Gastrocnemius medialis (tissue), 4 donors: Measurements from ENCODE around the gene FBXO38. TPM values are rescaled to one million over a fixed set of nuclear protein-coding genes. Genes with fewer than 3 reads are reported as not detected.

Experiments used
- ATAC-seq, 2 donors: fragments of 150-250 bp; one replicate each; pipeline ENCODE4 v1.9.1; 2016
- DNase-seq, 2 donors: peaks; one replicate each; pipeline ENCODE4 v3.0.0-alpha.2; 2019
- H3K27ac ChIP-seq, 4 donors: fragments of 200-600 bp; sonication (generic); 1 replicate in 1 of 4; 2 replicates in 3 of 4; pipeline ENCODE4 v1.5.1; 2016 to 2018; ENCODE audit warnings: mild to moderate bottlenecking in 2 of 4, moderate library complexity in 1 of 4
- H3K27me3 ChIP-seq, 3 donors: fragments of 200-600 bp; sonication (generic) in 2 of 3; 1 replicate in 1 of 3; 2 replicates in 2 of 3; pipeline versions ENCODE4 v1.5.1 to v1.6.0; 2016 to 2019; ENCODE audit warnings: mild to moderate bottlenecking in 1 of 3, moderate library complexity in 1 of 3
- H3K36me3 ChIP-seq, 2 donors: fragments of 200-600 bp; sonication (generic) in 1 of 2; one replicate each; pipeline ENCODE4 v1.5.1; 2017 to 2018
- H3K4me1 ChIP-seq, 2 donors: fragments of 200-600 bp; sonication (generic) in 1 of 2; one replicate each; pipeline ENCODE4 v1.5.1; 2016 to 2017; ENCODE audit warnings: mild to moderate bottlenecking in 2 of 2
- H3K4me3 ChIP-seq, 4 donors: fragments of 200-600 bp; sonication (generic) in 3 of 4; 1 replicate in 1 of 4; 2 replicates in 3 of 4; pipeline ENCODE4 v1.5.1; 2016 to 2019; ENCODE audit warnings: mild to moderate bottlenecking in 2 of 4
- H3K9me3 ChIP-seq, 3 donors: fragments of 200-600 bp; sonication (generic) in 2 of 3; 1 replicate in 1 of 3; 2 replicates in 2 of 3; pipeline ENCODE4 v1.5.1; 2016 to 2019
- POLR2A ChIP-seq, 2 donors: fragments of 450-650 bp; IDR thresholded peaks; one replicate each; pipeline ENCODE4 v1.6.1; 2017; ENCODE audit warnings: antibody characterized with exemption in 2 of 2, mild to moderate bottlenecking in 2 of 2, moderate library complexity in 2 of 2
- in situ Hi-C, 4 donors: fragments of 200-750 bp; cut with MboI; loops; one replicate each; pipeline versions ENCODE4 v1.15.0 to v1.8.0; 2017; ENCODE audit warnings: low sequenced_read_pairs in 4 of 4
- intact Hi-C: fragments of 100-400 bp; cut with DNase I; formaldehyde crosslinking; loops from one replicate; pipeline ENCODE4 v1.15.1; 2023; ENCODE audit warnings: low total_unique reads
- total RNA-seq, 4 donors: library from RNA; depleted of rRNA; stranded (reverse); fragments of >200 nt; gene quantifications; one replicate each; pipeline versions ENCODE4 v1.1.0 to v1.2.3, GENCODE V29; 2016
- TF ChIP-seq, protein P1 (sequence below), 5 experiments: fragments of 450-650 bp in 3 of 5; fragments of 200-600 bp in 2 of 5; sonication (generic) in 2 of 5; IDR thresholded peaks in 4 of 5; conservative IDR thresholded peaks in 1 of 5; 1 replicate in 4 of 5; 2 replicates in 1 of 5; pipeline ENCODE4 v1.5.1; 2016 to 2019; ENCODE audit warnings: antibody characterized with exemption in 5 of 5, mild to moderate bottlenecking in 3 of 5, moderate library complexity in 3 of 5

FBXO38 gene
- total RNA-seq, 4 donors from 2014 or later, result 31.1 to 49.6 (median 34.1) TPM

DNA sequence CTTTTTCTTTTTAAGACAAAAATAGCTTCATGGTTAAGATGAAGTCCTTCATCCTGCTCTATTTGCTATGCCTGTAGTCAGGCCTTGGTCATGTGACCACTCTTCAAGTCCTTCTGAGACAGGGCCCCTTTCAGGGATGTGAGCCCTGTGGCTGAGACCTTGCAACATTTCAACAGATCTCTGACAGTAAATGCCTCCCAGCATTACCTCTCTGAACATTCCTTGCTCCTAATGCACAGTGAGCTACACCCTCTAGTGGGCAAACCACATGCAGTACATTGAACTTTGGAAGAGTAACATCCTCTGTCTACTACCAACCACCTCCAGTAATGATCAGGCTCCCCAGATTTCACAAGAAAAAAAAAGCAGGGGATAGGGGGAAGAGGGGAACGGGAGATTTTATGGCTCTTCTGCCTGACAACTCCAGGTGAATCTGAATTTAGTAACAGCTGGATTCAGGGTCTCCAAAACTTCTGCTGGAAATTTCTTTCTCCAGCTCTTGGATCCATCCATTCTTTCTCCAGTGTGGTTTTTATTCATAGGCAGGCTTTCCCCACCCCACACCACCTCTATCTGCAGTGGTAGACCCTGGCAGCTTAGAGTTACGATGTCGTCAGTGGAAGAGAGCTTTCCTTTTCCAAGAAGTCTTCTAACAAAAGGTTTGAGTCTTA, 8.9 kb upstream of the FBXO38 start:
- intact Hi-C loops (loop anchor here (10.0 kb wide), 1 partner anchor 190 kb away; no protein-coding TSS in a partner anchor), in situ Hi-C loops (no loop called here)
- DNase-seq (no peak), ATAC-seq (peak; percentile 26 to 27)
- H3K36me3 ChIP-seq, result peaks cover 0 to 9% of the 10 kb centered on the region in 2 donors
- H3K9me3 ChIP-seq, result no peaks in the 10 kb centered on the region
- no peak overlapping the region for H3K27ac ChIP-seq
- no peak overlapping the region for H3K4me3 ChIP-seq
- H3K27me3 ChIP-seq, result no peaks in the 10 kb centered on the region
- H3K4me1 ChIP-seq, result peaks cover 0 to 4% of the 10 kb centered on the region in 2 donors
- TF ChIP-seq POLR2A (IDR thresholded peaks at IDR 0.05), result no peak
- TF ChIP-seq, protein P1, sequence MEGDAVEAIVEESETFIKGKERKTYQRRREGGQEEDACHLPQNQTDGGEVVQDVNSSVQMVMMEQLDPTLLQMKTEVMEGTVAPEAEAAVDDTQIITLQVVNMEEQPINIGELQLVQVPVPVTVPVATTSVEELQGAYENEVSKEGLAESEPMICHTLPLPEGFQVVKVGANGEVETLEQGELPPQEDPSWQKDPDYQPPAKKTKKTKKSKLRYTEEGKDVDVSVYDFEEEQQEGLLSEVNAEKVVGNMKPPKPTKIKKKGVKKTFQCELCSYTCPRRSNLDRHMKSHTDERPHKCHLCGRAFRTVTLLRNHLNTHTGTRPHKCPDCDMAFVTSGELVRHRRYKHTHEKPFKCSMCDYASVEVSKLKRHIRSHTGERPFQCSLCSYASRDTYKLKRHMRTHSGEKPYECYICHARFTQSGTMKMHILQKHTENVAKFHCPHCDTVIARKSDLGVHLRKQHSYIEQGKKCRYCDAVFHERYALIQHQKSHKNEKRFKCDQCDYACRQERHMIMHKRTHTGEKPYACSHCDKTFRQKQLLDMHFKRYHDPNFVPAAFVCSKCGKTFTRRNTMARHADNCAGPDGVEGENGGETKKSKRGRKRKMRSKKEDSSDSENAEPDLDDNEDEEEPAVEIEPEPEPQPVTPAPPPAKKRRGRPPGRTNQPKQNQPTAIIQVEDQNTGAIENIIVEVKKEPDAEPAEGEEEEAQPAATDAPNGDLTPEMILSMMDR (IDR thresholded peaks at IDR 0.05 in 4 of 5, conservative IDR thresholded peaks at IDR 0.05 in 1 of 5), result peak in 3 of 5 experiments; percentile 27 to 62 (median 41)

- TF ChIP-seq POLR2A (IDR thresholded peaks at IDR 0.05), result no peak
- TF ChIP-seq, protein P1 (IDR thresholded peaks at IDR 0.05 in 4 of 5, conservative IDR thresholded peaks at IDR 0.05 in 1 of 5), result no peak
- DNase-seq (no peak), ATAC-seq (no peak)
- no peaks in the 10 kb centered on the region for H3K27me3 ChIP-seq
- no peaks in the 10 kb centered on the region for H3K9me3 ChIP-seq
- intact Hi-C loops (loop anchor here (10.0 kb wide), 1 partner anchor 191 kb away; no protein-coding TSS in a partner anchor), in situ Hi-C loops (no loop called here)
- H3K27ac ChIP-seq, result no peak overlapping the region
- peaks cover 0 to 4% of the 10 kb centered on the region in 2 donors for H3K4me1 ChIP-seq
- peaks cover 0 to 9% of the 10 kb centered on the region in 2 donors for H3K36me3 ChIP-seq
- no peak overlapping the region for H3K4me3 ChIP-seq
These were observed 7.6 kb upstream of the FBXO38 start for GRCh38 chr5:148376198-148376597.

DNA sequence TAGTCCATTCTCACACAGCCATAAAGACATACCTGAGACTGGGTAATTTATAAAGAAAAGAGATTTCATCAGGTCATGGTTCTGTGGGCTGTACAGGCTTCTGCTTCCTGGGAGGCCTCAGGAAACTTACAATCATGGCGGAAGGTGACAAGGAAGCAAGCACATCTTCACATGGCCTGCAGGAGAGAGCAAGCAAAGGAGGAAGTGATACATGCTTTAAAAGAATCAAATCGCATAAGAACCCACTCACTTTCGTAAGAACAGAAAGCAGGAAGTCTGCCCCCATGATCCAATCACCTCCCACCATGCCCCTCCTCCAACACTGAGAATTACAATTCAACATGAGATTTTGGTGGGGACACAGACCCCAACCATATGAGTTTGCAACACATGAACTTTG, 5.1 kb upstream of the FBXO38 start:
- no peak for ATAC-seq
- H3K27me3 ChIP-seq, result no peaks in the 10 kb centered on the region
- intact Hi-C loops, result loop anchor here (10.0 kb wide), 1 partner anchor 194 kb away; no protein-coding TSS in a partner anchor
- no peaks in the 10 kb centered on the region for H3K9me3 ChIP-seq
- in situ Hi-C loops, result no loop called here
- peaks cover 0 to 9% of the 10 kb centered on the region in 2 donors for H3K36me3 ChIP-seq
- no peak for DNase-seq
- no peak for TF ChIP-seq POLR2A (IDR thresholded peaks at IDR 0.05)
- TF ChIP-seq, protein P1 (IDR thresholded peaks at IDR 0.05 in 4 of 5, conservative IDR thresholded peaks at IDR 0.05 in 1 of 5), result no peak
- H3K4me3 ChIP-seq, result no peak overlapping the region
- no peak overlapping the region for H3K27ac ChIP-seq
- peaks cover 0 to 12% of the 10 kb centered on the region in 2 donors for H3K4me1 ChIP-seq

- TF ChIP-seq POLR2A (IDR thresholded peaks at IDR 0.05), result no peak
- TF ChIP-seq, protein P1 (IDR thresholded peaks at IDR 0.05 in 4 of 5, conservative IDR thresholded peaks at IDR 0.05 in 1 of 5), result no peak
- in situ Hi-C loops (no loop called here), intact Hi-C loops (loop anchor here (10.0 kb wide), 1 partner anchor 195 kb away; no protein-coding TSS in a partner anchor)
- Histone ChIP-seq H3K27me3 (no peaks in the 10 kb centered on the region), H3K4me3 (no peak overlapping the region), H3K36me3 (peaks cover 0 to 9% of the 10 kb centered on the region in 2 donors), H3K27ac (no peak overlapping the region), H3K4me1 (peaks cover under 1 to 12% of the 10 kb centered on the region in 2 donors), H3K9me3 (no peaks in the 10 kb centered on the region)
- DNase-seq, result no peak
- ATAC-seq, result no peak
These were observed 4.4 kb upstream of the FBXO38 start for GRCh38 chr5:148379340-148379739.
